ENCODE results near the gene DDAH2.

The DDAH2 gene

DNA sequence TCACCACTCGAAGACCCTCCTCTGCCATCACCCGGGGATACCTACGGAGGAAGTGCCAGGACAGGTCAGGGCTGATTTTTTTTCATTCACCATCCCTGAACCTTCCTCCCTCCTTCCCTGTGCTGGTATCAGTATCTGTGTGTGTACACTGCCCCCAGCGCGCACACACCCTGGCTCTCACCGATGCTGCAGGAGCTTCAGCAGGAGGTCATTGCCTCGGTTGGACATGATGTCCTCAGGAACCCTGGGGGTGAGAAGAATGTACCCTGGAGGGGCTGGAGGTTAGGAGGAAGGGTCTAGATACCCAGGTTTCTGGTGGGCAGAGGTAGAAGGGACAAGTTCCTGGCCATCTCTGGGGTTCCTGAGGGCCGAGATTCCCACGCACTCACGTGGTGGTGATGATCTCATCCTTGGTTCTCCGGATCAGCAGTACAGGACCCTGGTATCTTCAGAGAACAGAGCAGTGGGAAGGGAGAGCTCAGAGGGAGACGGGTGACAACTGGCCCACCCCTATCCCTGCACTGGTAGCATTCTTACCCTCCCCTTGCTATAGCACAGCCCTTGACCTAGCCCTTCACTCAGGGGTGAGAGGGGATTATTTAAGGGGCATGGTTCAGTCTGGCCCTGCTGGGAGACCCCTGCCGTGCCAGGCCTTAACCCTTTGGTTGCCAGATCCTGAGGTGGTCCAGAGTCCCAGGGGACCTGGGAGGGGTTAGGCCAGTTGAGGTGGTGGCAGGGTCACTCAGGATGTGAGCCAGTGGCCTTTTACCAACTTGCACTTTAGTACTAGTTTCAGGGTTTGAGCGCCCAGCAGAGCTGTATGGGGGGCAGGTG lies 41.0 kb downstream of the DDAH2 start:
- no peak for DNase-seq

- no peak for DNase-seq
Observed at GRCh38 chr6:31687321-31687720, 41.8 kb downstream of the DDAH2 start.

GRCh38 chr6:31686483-31686882 lies 42.6 kb downstream of the DDAH2 start:
- no peak for DNase-seq

DNA sequence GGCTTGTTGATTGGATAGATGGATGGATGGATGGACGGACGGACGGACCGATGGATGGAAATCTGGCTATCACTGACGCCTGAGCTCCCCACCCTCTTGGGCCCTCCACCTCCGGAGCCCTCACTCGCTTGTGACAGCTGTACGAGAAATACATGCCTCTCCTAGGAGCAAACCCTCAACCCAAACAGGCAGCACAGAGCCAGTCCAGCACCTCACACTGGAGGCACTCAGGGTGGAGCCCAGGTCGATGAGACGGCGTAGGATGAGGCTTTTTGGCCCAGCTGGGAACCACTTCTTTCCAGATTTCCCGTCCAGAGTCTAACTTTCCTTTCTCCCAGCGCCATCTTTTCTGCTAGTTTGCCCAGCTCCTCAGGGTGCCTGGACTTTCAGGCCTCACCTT lies 45.5 kb downstream of the DDAH2 start:
- no peak for DNase-seq

GRCh38 chr6:31681135-31681671 lies 47.9 kb downstream of the DDAH2 start:
- DNase-seq = peak; percentile 68

DNA sequence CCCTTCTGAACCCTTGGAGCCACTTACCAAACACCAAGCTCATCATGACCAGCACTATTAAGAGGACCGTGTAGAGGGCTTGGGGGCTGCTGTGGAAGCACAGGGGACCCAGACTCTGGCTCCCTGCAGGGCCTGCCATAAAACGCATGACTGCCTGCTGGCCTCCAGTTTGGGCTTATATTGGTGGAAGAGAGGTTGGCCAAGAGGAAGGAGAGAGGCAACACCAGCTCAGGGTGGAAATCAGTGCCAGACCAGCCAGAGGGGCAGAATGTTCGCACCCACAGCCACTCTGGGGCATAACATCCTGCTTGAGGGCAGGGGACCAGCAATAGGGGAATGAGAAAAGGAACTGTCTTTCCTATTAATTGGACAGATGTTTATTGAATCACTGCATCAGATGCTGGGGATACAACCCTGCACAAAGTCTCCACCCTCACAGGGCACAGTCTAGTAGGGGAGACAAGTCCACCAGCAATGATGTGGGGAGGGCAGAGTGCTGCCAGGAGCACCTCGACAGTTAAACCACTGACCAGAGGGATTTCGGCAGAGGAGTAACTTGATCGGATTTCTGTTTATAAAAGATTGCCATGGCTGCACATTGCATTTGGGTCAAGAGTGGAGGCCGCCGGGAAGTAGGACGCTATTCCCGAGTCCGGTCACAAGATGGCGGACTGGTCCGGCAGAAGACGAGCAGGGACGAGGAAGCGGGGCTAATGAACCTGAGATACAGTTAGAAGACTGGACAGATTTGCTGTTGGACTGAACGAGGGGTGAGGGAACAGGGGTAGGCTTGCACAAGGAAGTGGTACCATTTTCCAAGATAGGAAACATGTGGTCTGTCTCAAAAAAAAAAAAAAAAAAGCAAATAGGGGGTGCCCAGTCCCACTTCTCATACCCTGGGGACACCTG lies 48.6 kb downstream of the DDAH2 start, which contains the start of gene LY6G5C:
Gene LY6G5C (minus strand): TSS at position 842 of the 909 bp plus-strand sequence. CDS start 694 bp downstream, at position 148.
- peak; percentile 95 for DNase-seq

DNA sequence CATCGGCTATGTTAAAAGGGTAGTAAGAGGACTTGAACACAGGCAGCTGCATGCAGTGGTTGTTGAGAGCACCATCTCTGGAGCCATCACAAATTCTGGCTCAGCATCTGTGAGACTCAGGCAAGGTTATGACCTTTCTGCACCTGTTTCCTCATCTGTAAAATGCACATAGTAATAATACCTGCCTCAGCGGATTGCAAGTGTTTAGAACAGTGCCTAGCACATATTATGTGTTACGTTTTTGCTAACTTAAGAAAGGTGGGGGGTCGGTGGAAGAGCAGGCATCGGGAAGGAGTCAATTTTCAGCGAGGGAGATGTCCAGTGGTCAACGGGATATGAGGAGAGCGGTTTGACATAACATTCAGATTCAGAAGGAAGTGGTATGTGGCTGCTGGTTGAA lies 51.1 kb downstream of the DDAH2 start:
- DNase-seq = no peak
